NCI-H460 (cell line): ENCODE results near the gene B4GAT1. TPM values are rescaled to one million over a fixed set of nuclear protein-coding genes. Genes with fewer than 3 reads are reported as not detected.
"Not testable (repeated sequence)": the region's sequence is repeated elsewhere in the genome, so short reads cannot be mapped to it uniquely, and the experiment has no call there.

Experiments
- DNase-seq: peaks from one replicate; pipeline ENCODE4 v3.0.0-alpha.2; 2016; ENCODE audit warnings: low read depth; ENCODE audit errors: extremely low read depth
- total RNA-seq: library from RNA; depleted of rRNA; stranded (reverse); fragments of >200 nt; shearing (Covaris generic); gene quantifications from 2 replicates; pipeline ENCODE4 v1.2.3, GENCODE V29; 2014

The B4GAT1 gene
- total RNA-seq, 1 experiment from 2014 or later: 15.0 TPM

GRCh38 chr11:66326261-66327111 is 20.9 kb downstream of the B4GAT1 start:
- no peak for DNase-seq

DNA sequence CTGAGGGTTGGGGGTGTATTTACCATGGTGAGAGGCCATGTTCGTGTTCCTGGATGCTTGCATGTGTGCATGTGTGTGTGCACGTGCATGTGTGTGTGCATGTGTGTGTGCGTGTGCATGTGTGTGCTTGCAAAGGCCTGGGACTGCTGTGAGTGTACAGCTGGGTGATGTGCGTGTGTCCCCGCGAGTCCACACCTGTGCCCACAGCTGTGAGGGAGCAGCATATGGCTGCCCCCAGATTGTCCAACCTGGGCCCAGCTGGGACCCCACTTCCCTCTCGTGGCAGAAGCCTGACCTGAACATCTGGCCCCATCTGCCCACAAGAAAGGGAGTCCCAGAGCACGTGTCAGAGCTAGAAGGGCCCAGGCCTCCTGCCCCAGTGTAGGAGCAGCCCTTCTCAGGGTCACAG is 22.2 kb downstream of the B4GAT1 start:
- no peak for DNase-seq

DNA sequence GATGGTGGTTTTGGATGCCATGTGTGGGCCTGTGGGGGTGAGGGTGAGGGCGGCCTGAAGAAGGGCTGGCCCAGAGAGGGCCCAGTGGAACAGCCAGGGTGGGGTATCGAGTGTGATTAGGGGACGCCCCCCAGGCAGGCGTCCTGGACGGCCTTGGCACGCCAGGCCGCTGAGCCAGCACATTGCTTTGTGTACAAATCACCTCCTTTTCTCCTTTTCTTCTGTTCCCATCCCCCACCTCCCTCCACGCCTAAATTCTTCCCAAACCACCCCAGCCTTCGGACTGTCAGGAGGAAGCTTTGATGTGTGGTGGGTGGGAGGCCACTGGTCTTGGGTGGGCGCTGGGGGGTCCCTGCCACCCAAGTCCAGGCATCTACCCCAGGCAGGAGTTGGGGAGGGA is 22.8 kb downstream of the B4GAT1 start:
- DNase-seq: no peak

GRCh38 chr11:66323684-66324083 is 23.7 kb downstream of the B4GAT1 start:
- no peak for DNase-seq

- DNase-seq: no peak
Measured at GRCh38 chr11:66322732-66323427, 24.5 kb downstream of the B4GAT1 start.

DNA sequence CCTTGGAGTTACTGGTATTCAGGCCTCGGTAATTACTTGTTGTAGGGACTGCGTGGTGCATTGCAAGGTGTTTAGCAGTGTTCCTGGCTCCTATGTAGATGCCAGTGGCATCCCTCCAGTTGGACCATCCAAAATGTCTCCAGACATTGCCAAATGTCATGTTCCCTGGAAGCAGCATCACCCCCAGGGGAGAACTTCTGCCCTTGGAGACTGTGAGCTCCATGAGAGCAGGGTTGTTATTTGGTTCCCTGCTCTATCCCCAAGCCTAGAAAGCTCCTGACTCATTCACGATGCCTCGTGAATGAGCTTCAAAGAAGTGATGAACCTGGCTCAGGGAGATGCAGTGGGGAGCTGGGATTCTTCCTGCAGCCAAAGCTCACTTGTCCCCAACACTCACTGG is 25.8 kb downstream of the B4GAT1 start:
- no peak for DNase-seq

DNA sequence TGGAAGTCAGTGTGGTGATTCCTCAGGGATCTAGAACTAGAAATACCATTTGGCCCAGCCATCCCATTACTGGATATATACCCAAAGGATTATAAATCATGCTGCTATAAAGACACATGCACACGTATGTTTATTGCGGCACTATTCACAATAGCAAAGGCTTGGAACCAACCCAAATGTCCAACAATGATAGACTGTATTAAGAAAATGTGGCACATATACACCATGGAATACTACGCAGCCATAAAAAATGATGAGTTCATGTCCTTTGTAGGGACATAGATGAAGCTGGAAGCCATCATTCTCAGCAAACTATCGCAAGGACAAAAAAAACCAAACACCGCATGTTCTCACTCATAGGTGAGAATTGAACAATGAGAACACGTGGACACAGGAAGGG is 26.7 kb downstream of the B4GAT1 start:
- DNase-seq: not testable (repeated sequence)

- DNase-seq: not testable (repeated sequence)
Measured at GRCh38 chr11:66320289-66320688, 27.1 kb downstream of the B4GAT1 start.

GRCh38 chr11:66318600-66318970 is 28.8 kb downstream of the B4GAT1 start:
- no peak for DNase-seq

GRCh38 chr11:66317723-66318599 is 29.5 kb downstream of the B4GAT1 start:
- no peak for DNase-seq

DNA sequence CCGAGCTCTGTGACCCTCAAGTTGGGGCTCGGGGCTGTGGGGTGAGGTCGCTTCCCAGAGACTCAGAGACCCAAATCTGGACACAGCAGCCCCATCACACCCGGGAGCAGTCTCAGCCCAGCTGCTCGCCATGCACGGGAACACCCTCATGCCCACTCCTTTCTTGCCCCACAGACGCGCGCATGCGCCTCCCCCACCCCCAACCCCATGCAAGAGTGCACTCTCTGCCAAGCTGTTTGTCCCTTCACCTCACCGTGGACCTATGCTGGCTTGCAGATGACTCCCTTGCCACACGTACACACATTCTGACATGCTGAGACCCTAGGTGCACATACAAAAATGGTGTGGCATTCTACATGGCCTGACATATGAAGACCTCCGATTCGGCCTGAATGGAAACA is 30.1 kb downstream of the B4GAT1 start:
- DNase-seq: no peak

GRCh38 chr11:66316849-66317251 is 30.6 kb downstream of the B4GAT1 start, which contains the start of gene CD248:
CD248 (minus strand) TSS chr11:66317044; CDS start chr11:66317027, 17 bp downstream.
- no peak for DNase-seq

- no peak for DNase-seq
Measured at GRCh38 chr11:66315921-66316811, 31.3 kb downstream of the B4GAT1 start.

DNA sequence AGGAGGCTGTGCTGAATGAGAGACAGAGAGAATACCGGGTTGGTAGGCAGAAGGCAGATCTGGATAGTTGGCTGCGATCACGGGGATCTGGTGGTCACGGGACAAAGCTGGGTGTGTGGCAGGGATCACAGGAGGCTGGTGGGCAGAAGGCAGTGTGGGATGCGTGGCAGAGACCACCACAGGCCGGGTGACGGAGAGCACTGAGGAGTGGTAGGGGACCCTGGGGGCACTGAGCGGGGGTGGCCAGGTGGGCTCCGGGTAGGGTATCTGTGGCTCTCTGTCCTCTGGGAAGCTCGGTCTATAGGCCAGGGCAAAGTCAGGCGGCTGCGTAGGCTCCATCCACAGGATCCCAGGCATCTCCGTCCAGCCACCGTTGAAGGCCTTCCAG is 31.9 kb downstream of the B4GAT1 start:
- no peak for DNase-seq

DNA sequence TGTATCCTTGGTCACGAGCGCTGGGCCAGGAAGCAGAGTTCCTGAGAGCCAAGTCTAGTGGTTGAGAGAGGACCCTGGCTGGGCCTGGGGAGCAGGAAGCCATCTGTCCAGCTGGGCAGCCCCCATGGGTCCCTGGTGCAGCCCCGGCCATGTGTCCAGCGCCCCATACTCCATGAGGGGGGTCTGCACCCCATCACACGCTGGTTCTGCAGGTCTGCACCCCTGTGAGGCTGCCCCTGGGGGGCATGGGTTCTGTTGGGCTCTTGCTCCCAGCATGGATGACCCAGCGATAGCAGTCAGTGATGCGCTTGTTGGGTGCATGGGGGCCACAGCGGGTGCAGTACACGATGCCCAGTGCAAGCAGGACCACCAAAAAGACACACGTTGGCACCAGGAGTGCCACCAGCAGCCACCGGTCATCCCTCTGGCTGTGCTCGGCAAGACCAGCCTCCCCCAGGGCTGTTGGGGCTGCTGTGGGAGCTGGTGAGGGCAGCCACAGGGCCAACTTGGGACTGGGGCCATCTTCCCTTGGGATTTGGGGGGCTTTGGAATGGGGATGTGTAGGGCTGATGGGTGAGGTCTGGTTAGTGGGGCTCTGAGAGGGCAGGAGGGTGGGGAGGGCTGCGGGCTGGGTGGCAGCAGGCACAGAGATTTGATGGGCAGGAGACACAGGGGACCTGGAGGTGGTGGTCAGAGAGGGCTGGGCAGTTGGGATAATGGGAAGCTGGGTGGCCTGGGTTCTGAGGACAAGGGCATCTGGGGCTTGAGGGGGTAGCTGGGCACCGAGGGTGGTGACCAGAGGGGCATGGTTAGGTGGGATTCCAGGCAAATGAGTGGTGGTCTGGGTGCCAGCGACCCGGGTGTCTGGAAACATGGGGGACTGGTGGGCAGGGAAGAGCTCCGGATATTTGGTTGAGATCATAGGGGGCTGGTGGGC is 32.6 kb downstream of the B4GAT1 start:
- DNase-seq: no peak

DNA sequence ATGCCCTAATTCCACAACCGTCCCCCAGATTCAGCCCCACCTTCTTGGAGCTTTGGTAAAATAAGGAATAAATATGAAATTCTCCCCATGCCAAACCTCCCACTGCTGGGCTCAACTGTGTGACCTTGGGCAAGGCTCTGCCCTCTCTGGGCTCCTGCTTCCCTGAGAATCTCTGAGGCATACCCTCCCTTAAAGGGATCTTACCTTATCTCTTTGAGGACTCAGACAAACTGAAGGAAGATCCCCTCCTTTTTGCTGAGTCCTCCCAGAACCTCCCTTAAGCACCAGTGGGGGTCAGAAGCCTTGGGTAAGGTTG is 33.3 kb downstream of the B4GAT1 start:
- DNase-seq: no peak

- no peak for DNase-seq
Measured at GRCh38 chr11:66313321-66314185, 33.9 kb downstream of the B4GAT1 start.
